ENCODE results near the gene AGMAT. TPM values are rescaled to one million over a fixed set of nuclear protein-coding genes. Genes with fewer than 3 reads are reported as not detected.

AGMAT gene
- total and polyA plus RNA-seq, 9 of the 15 experiments (the other 6 are each of a cell fraction or from before 2014, with no cell fraction given): not detected

DNA sequence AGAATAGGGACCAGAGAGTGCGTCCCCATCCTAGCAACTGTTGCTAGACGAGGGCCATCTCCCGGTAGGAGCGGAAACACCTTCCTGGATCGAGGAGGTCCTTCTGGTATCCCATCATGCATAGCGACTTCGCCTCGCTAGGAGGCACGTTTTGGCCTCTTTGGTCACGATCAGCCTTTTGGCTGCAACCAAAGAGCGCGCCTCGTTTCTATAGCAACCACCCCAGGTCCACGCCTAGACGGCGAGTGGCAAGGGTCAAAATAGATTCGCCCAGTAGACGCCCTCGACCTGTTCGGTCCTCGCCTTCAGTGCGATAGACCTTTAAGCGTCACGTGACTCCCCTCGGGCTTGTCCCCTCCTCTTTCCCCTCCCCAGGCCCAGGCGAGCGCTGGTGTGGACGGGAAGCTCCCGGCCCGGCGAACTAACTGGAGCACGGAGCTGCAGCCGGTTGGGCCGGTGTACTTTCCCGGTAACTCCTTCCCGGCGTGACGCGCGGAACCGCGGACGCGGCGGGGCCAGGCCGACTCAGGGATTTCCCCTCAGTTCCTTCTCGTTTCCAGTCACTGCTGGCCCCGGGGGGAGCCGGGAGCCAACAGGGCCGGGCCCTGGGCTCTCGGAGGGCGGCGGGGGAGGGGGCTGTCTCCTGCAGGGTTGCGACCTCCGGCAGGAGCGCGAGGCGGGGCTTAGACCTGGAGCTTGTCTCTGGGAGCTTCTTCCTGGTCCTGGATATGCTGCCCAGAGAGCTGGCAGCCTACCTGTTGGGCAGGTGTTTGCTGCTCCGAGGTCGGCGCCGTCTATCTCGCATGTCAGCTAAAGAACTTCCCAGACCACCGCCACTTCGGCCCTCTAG is 58.1 kb downstream of the AGMAT start, which contains the start of gene DNAJC16 (continued):
- TF ChIP-seq ZNF445 (CRISPR knock-in tag; IDR thresholded peaks at IDR 0.05; ENCODE audit: low read depth): no peak
- TF ChIP-seq RBM39 (optimal IDR thresholded peaks at IDR 0.05; ENCODE audit: low read depth, low read length): no peak
- no peak for TF ChIP-seq ARHGAP35 (IDR thresholded peaks at IDR 0.05; ENCODE audit: partially characterized antibody)
- TF ChIP-seq, protein P1, sequence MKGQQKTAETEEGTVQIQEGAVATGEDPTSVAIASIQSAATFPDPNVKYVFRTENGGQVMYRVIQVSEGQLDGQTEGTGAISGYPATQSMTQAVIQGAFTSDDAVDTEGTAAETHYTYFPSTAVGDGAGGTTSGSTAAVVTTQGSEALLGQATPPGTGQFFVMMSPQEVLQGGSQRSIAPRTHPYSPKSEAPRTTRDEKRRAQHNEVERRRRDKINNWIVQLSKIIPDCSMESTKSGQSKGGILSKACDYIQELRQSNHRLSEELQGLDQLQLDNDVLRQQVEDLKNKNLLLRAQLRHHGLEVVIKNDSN (CRISPR knock-in tag; IDR thresholded peaks at IDR 0.05): peak; percentile 100
- TF ChIP-seq RUNX1 (IDR thresholded peaks at IDR 0.05; ENCODE audit: low read depth): no peak
- TF ChIP-seq, protein P2, sequence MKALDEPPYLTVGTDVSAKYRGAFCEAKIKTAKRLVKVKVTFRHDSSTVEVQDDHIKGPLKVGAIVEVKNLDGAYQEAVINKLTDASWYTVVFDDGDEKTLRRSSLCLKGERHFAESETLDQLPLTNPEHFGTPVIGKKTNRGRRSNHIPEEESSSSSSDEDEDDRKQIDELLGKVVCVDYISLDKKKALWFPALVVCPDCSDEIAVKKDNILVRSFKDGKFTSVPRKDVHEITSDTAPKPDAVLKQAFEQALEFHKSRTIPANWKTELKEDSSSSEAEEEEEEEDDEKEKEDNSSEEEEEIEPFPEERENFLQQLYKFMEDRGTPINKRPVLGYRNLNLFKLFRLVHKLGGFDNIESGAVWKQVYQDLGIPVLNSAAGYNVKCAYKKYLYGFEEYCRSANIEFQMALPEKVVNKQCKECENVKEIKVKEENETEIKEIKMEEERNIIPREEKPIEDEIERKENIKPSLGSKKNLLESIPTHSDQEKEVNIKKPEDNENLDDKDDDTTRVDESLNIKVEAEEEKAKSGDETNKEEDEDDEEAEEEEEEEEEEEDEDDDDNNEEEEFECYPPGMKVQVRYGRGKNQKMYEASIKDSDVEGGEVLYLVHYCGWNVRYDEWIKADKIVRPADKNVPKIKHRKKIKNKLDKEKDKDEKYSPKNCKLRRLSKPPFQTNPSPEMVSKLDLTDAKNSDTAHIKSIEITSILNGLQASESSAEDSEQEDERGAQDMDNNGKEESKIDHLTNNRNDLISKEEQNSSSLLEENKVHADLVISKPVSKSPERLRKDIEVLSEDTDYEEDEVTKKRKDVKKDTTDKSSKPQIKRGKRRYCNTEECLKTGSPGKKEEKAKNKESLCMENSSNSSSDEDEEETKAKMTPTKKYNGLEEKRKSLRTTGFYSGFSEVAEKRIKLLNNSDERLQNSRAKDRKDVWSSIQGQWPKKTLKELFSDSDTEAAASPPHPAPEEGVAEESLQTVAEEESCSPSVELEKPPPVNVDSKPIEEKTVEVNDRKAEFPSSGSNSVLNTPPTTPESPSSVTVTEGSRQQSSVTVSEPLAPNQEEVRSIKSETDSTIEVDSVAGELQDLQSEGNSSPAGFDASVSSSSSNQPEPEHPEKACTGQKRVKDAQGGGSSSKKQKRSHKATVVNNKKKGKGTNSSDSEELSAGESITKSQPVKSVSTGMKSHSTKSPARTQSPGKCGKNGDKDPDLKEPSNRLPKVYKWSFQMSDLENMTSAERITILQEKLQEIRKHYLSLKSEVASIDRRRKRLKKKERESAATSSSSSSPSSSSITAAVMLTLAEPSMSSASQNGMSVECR (CRISPR knock-in tag; IDR thresholded peaks at IDR 0.05): peak; percentile 98
- peak; percentile 53; the same call in 1 of the 2 replicates for TF ChIP-seq JUN (IDR thresholded peaks at IDR 0.05; ENCODE audit: borderline replicate concordance, low read depth, low read length)
- peak; percentile 44; the same call in 1 of the 2 replicates for TF ChIP-seq JUN (CRISPR knock-in tag; IDR thresholded peaks at IDR 0.05; ENCODE audit: borderline replicate concordance)
- peak; percentile 64 for TF ChIP-seq DPF2 (IDR thresholded peaks at IDR 0.05)
- TF ChIP-seq, protein P3, sequence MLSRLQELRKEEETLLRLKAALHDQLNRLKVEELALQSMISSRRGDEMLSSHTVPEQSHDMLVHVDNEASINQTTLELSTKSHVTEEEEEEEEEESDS (CRISPR knock-in tag; IDR thresholded peaks at IDR 0.05): no peak
- TF ChIP-seq TGIF2 (CRISPR knock-in tag; IDR thresholded peaks at IDR 0.05): no peak
- peak; percentile 72 for TF ChIP-seq SIN3B (IDR thresholded peaks at IDR 0.05; ENCODE audit: low read depth)
- TF ChIP-seq HNRNPLL (IDR thresholded peaks at IDR 0.05; ENCODE audit: low read depth, low read length, poor library complexity, severe bottlenecking): peak; percentile 56
- no peak for TF ChIP-seq NCOR1 (IDR thresholded peaks at IDR 0.05)
- TF ChIP-seq RBM22 (IDR thresholded peaks at IDR 0.05; ENCODE audit: low read depth, low read length, poor library complexity, severe bottlenecking): no peak
- no peak for TF ChIP-seq HEY1 (CRISPR knock-in tag; IDR thresholded peaks at IDR 0.05; ENCODE audit: borderline replicate concordance)
- no peak for TF ChIP-seq PBX2 (CRISPR knock-in tag; IDR thresholded peaks at IDR 0.05; ENCODE audit: low read depth)
- no peak for TF ChIP-seq PBX2 (tag; conservative IDR thresholded peaks at IDR 0.05; ENCODE audit: low read depth)
- TF ChIP-seq MXI1 (IDR thresholded peaks at IDR 0.05; ENCODE audit: low read depth, low read length): peak; percentile 97
- TF ChIP-seq MYNN (IDR thresholded peaks at IDR 0.05): peak; percentile 38; the same call in 1 of the 2 replicates
- no peak for TF ChIP-seq MYNN (CRISPR knock-in tag; IDR thresholded peaks at IDR 0.05)

All from K562 (cell line).